GM19035 (cell line): ENCODE measurements around the gene BCR.

ENCODE experiments used
- ATAC-seq: cut with Tn5 transposase; IDR thresholded peaks from one replicate; pipeline ENCODE4 v1.9.1; 2021; ENCODE audit not compliant: unreplicated experiment

Gene BCR

GRCh38 chr22:23215294-23216241, 35.3 kb downstream of the BCR start:
- ATAC-seq: no peak

DNA sequence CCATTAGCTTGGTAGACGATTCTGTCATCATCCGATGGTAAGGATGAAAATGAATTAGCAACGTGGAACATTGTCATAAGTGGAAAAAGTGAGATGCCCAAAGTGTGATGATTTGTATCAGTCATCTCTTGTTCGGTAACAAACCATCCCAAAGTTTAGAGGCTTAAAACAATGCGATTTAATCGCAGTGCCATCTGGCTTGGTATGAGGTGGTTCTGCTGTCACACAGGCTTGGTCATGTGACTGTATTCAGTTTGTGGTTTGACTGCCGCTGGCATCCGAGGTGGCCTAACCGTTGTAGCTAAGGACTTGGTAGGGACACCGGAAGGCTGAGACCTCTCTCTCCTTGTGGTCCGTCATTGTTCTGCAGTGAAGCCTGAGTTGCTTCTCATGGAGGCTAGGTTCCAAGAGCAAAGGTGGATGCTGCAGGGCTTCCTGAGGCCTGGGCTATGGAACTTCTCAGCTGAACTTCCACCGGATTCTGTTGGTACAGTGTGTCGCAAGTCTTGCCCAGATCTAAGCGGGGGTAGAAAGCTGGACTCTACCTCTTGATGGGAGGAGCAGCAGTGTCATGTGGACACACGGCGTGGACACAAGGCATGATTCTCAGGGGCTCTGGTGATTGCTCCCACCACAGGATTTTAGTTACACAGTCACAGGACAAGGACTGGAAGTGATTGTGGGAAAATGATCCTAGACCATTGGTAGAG, 36.3 kb downstream of the BCR start:
- ATAC-seq: no peak

DNA sequence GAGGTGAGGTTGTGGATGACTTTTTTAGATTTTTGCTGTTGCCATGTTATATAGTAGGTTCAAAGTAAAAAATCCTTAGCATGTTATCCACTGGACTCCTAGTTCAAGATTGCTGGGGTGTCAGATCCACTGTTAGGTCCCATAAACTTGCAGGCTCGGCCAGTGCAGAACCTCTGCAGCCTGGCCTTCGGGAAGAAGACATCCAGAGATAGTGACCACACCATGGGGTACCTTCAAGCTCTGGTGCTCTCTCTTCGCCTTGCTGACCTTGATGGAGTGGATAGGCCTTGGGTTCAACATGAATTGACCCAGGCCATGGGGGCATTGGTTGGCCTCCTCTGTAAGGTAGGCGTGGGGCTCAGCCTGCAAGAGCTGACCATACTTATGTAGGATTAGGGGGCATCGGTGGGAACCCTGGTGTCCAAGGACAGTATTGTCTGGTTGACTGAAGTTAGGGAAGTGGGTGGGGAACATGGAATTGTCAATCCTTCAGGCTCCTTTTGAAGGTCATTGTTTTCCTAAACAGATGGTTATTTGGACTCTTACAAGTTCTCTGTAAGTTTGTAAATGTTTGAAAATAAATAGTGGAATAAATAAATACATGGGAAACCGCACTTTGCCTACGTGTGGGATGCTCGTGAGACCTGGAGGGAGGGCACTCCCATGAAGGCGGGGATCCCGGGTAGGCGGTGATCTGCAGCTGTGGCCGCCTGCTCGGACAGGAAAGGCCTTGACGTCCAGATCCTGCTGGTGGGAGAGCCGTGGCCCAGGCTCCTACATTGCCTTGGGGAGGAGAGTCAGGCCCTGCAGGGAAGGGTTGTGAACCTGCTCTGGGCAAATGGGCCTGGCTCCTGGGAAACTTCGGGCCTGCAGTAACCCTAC, 37.1 kb downstream of the BCR start:
- ATAC-seq: no peak

DNA sequence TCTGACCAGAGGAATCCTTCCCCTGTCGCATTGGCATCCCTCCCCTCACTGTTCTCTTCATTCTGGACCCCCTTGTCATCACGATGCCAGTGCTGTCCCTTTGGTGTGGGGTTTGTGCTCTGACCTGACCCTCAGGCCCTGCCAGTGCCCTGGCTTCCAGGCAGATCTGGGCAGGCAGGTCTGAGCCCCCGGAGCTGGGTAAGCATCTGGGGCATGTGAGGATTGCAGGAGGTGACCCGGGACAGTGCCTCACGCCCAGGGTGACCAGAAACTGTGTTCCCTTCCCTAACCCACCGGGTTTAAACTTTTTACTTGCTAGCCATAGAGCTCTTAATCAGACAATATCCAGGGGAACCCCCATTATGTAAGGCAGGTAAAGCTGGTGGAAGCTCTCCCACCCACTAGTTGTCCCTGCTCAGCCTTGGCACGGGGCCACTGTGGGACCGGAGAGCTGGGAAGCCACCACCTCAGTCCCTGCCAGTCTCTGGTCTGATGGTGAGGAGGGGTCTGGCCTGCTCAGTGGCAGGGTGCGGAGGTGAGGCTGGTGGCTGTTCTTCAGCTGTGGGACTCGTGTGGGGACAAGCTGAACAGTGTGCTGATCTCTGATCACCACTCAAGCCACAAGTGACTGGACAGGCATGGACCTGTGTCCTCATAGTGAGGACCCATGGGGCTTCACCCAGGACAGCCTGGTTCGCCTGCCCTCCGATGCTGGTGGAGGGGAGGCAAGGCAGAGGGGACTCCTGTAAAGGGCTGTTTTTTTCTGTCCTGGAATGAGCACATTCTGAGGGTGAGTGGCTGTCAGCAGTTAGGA, 38.0 kb downstream of the BCR start:
- ATAC-seq: no peak

GRCh38 chr22:23218867-23219251, 38.5 kb downstream of the BCR start:
- no peak for ATAC-seq

DNA sequence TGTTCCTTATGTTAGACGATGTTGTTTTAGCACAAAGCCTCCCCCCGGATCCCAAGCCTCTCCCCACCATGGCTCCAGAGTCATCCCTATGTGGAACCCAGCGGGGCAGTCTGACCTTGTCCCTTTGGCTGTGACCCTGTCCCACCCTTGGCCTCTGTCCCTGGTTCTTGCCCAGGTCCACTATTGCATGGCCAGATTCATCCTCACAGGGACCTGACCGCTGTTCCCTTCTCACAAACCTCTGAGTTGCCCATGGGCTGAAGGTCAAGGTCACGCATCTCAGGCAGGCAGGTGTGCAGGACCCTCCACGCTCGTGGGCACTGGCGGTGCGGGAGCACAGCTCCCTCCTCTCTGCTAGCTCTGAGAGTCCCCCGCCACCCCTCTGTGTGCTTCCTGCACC, 39.0 kb downstream of the BCR start:
- ATAC-seq: no peak

- no peak for ATAC-seq
Measured at GRCh38 chr22:23219822-23220484, 39.6 kb downstream of the BCR start.

DNA sequence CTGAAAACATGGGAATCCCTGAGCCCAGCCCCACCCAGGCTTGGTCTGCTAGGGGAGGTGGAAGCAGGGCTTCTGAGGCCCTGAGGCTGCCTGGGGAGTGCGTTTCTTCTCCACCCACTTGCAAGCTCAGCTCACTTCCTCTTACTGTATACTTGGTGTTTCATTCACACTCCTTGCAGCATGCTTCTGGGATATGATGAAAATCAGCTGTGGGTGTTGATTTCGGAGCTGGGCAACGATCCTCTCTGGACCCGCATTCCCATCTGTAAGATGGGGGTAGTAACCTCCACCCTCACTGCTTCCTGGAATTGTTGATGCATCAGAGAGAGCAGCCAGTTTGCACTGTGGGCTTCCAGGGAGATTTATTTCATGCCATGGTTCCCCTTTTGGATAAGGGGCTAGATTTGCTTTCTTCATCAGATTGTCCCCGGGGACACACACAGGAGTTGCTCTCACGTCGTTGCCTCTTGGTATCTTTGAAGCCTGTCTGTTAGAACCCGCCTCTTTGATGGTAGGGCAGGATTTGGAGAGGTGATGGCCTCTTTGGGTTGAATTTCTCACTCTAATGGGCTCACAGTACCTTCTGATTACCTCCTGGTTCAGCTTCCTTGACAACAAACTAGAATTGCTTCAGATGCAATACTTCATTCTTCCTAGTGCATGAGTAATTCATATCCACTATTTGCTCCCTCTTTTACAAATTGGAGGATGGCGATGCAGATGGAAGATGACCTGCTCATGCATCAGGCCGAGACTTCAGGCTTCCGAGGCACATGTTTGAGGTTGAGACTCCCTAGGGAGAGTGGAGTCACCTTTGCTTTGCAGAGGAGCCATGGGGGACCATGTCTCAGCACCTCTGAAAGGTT, 40.4 kb downstream of the BCR start:
- ATAC-seq: no peak

GRCh38 chr22:23221351-23221804, 41.1 kb downstream of the BCR start:
- no peak for ATAC-seq

DNA sequence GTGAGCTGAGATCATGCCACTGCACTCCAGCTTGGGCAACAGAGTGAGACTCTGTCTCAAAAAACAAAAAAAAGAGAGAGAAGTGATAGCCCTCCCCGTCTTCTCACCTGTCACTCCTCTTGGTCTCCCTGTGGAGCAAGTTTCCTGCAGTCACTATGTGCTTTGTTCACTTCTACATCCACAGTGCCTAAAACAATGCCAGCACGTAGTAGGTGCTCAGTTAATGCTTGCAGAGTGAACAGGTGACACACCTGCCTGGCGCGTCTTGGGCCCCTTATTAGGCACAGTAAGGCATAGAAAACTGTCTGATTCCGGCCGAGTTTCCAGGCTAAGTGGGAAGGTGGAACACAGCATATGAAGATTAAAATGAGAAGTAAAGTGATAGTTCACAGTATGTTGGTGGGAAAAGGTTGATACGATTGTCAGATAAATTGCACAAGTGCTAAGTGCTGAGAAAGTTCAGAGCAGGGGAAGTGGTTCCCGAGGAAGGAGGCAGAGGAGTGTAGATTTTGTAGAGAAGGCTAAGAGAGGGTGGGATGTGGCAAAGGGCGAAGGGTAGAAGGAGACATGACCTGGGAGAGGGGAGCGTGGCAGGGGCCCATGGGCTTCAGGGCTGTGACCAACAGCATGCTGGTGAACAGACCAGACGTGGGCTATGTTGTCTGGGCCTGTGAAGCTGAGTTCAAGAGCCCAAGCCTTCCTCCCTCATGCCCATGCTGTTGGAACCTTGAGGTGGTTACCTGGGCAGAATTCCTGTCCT, 41.9 kb downstream of the BCR start:
- no peak for ATAC-seq

- no peak for ATAC-seq
Measured at GRCh38 chr22:23222793-23223568, 42.7 kb downstream of the BCR start.

DNA sequence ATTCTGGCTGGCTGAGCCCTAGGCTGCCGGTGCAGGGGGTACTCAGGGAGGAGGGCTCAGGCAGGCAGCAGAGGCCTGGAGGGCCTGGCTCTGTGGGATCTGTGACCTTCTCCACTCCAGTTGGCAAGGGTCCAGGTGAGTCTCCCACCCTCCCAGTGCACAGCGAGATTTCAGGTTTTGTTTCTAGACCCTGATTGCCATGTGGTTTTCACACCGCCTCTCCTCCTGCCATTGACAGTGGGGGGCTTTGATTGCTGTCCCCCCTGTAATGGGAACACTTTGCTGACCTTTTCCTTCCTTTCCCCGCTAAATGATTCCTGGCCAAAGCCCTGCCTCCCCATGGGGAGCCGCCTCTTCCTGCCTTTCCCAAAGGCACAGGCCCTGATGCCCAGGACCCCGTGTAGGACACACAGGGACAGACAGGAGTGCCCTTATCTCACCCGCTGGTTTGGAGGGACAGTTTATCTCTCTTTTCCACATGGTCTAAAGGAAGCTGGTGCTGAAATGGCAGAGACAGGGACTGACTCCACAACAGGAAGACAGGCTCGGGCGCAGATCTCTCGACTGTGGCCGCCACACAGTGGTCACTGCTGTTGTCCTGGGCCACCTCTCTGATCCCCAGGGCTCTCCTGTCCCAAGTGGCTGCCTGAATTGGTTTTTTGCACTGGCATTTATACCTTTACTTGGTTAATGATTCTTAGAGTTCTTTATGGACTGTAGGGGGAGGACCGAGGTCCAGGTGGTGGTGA, 43.4 kb downstream of the BCR start:
- no peak for ATAC-seq

DNA sequence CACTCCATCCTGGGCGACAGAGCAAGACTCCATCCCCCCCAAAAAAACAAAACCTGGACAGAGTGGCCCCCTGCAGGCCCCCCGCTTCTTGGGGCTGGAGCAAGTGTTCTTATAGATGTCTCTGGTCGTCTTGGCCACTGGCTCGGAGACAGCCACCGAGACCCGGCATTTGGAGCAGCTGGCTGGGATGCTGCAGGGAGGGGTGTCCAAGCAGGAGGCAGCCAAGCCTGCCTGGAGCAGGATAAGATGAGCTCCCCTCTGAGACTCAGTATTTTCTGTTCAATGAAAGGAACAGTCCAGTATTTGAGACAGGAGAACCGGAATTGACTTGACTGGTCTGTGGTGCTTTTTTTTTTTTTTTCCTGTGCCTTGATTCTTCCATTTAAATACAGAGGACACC, 44.5 kb downstream of the BCR start:
- ATAC-seq: no peak

GRCh38 chr22:23225337-23225723, 45.0 kb downstream of the BCR start:
- ATAC-seq: no peak

- no peak for ATAC-seq
Measured at GRCh38 chr22:23225724-23226496, 45.6 kb downstream of the BCR start.

GRCh38 chr22:23226497-23226850, 46.2 kb downstream of the BCR start:
- no peak for ATAC-seq
